PFSK-1 (cell line): ENCODE data around the gene FANCL.

Source experiments
- FOXP2 ChIP-seq: optimal IDR thresholded peaks from 2 replicates; pipeline ENCODE3; 2011; ENCODE audit warnings: borderline replicate concordance, control low read depth, inconsistent platforms; ENCODE audit not compliant: insufficient read depth; ENCODE audit errors: extremely low read length, extremely low read depth
- POLR2AphosphoS5 ChIP-seq: IDR thresholded peaks from 2 replicates; pipeline ENCODE4 v1.6.1; 2012; ENCODE audit warnings: low read depth, mild to moderate bottlenecking, control low read depth, low read length, moderate library complexity
- REST ChIP-seq, 2 experiments: IDR thresholded peaks; 2 replicates each; pipeline versions ENCODE4 v1.6.1 to v1.8.0; 2011 to 2012; ENCODE audit warnings: low read depth in 2 of 2, low read length in 2 of 2, control low read depth in 1 of 2, inconsistent platforms in 1 of 2, mild to moderate bottlenecking in 1 of 2, moderate library complexity in 1 of 2; ENCODE audit not compliant: insufficient read depth in 1 of 2
- SIN3A ChIP-seq: IDR thresholded peaks from 2 replicates; pipeline ENCODE4 v1.6.1; 2012; ENCODE audit warnings: mild to moderate bottlenecking, low read length, moderate library complexity, borderline replicate concordance; ENCODE audit not compliant: insufficient read depth
- TAF1 ChIP-seq: IDR thresholded peaks from 2 replicates; pipeline ENCODE4 v1.6.1; 2012; ENCODE audit warnings: low read length, control low read depth, borderline replicate concordance; ENCODE audit not compliant: insufficient read depth

DNA sequence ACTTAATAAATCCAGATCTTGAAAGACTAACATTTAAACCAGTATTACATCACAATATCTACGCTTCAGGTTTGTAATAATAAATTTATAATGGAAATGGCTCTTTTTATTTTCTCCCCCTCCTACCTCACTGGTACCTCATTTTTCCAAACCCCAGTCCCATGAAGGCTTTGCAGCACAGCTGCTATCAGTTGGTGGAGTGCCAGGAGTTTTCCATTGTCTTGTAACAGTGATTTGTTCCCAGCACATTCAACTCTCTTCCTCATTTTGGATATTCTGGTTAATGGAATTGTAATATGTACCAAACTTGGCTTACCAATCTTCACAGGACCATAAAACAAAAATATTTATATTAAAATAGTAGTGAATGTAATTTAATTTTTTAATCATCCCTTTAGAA lies 103.3 kb downstream of the FANCL start:
- TF ChIP-seq SIN3A (no peak), TAF1 (no peak), REST (IDR thresholded peaks at IDR 0.05; ENCODE audit: insufficient read depth in 1 of 2, low read depth in 2 of 2, low read length in 2 of 2) (no peak), POLR2AphosphoS5 (no peak), FOXP2 (no peak)
